ENCODE data around the gene IGFBP1. TPM values are rescaled to one million over a fixed set of nuclear protein-coding genes. Genes with fewer than 3 reads are reported as not detected.

Gene IGFBP1
- total and polyA plus RNA-seq, 9 of the 15 experiments (the other 6 are each of a cell fraction or from before 2014, with no cell fraction given) = not detected

DNA sequence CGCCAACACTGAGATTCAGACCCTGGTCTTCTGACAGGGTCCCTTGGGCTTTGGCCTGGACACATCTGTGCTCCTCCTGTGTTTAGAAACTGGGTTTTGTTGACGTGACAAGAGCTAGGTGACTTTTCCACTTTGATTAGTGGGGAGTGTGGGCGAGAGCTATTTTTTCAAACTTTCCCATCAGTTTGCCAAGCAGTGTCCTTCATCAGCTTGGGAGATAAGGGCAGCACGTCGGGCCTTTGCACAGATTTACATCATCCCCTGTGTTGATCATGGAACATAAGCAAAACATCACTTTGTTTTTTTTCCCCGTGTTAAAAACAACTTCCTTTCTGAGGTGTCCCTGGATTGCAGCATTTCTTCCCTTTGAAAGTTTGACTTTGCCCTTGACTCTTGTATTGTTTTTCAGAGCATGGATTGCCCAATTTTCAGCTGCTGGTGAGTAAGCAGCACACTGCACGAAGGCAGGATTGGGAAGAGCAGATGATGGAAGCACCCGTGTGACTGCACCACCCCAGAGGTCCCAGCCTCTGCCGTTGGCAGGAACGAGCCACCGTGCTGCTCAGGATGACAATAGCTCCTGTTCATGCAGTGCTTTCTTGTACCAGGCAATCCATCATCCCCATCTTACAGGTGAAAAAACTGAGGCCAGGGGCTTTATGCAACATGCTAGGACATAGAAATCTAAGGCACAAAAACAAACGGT lies 6.4 kb upstream of the IGFBP1 start:
- H3K27me3 ChIP-seq (ENCODE audit: control insufficient read depth in 2 of 2, insufficient read depth in 2 of 2, low read length in 2 of 2) = peaks cover 0 to 15% of the 10 kb centered on the region in 2 experiments; a peak in 1 of 5 replicates
- no peak for DNase-seq (ENCODE audit: extremely low read depth in 1 of 4, low spot score in 3 of 4)
- H3K4me1 ChIP-seq (replicated peaks in 1 of 2; ENCODE audit: control insufficient read depth in 2 of 2, insufficient read depth in 2 of 2, low read length in 2 of 2) = no peaks in the 10 kb centered on the region
- H3K4me2 ChIP-seq (ENCODE audit: insufficient read depth, low read length) = no peak overlapping the region
- no peaks in the 10 kb centered on the region for H4K20me1 ChIP-seq (replicated peaks; ENCODE audit: control insufficient read depth, insufficient read depth, low read length)
- no peaks in the 10 kb centered on the region for H3K36me3 ChIP-seq (ENCODE audit: control insufficient read depth, insufficient read depth, low read length)
- intact Hi-C loops (cut with micrococcal nuclease) (no loop called here), in situ Hi-C loops (cut with MboI) (no loop called here)
- H3K79me2 ChIP-seq (ENCODE audit: control insufficient read depth, insufficient read depth, low read length) = no peaks in the 10 kb centered on the region
- 2% methylated on average over 12 of the region's 12 CpGs for WGBS (ENCODE audit: insufficient coverage, low coverage, missing lambda C conversion rate)
- H3K9me3 ChIP-seq (replicated peaks; ENCODE audit: control insufficient read depth, insufficient read depth, low read depth, low read length) = no peaks in the 10 kb centered on the region
- POLR2A ChIA-PET = interaction anchor here (0.7 kb wide), 1 partner anchor 374 kb away, joined by 7 read pairs; no protein-coding TSS in a partner anchor
- no peak overlapping the region for H3K9ac ChIP-seq (ENCODE audit: insufficient read depth in 1 of 2, low read depth in 2 of 2, low read length in 2 of 2)
- CTCF ChIA-PET (ENCODE audit: low intra/inter-chr PET ratio) = no interaction called here
- TF ChIP-seq NR2C2 (CRISPR knock-in tag; IDR thresholded peaks at IDR 0.05) (no peak), NR2C2 (tag; IDR thresholded peaks at IDR 0.05) (peak; percentile 19; the same call in 1 of the 2 replicates), CEBPG (CRISPR knock-in tag; IDR thresholded peaks at IDR 0.05) (no peak), CEBPG (tag; conservative IDR thresholded peaks at IDR 0.05 in 1 of 2, IDR thresholded peaks at IDR 0.05 in 1 of 2) (peak in 1 of 2 experiments; percentile 86; a peak in 2 of 4 replicates), SAP30 (IDR thresholded peaks at IDR 0.05; ENCODE audit: borderline replicate concordance, insufficient read depth, low read depth, low read length, poor library complexity, severe bottlenecking) (no peak), RBM25 (IDR thresholded peaks at IDR 0.05; ENCODE audit: low read depth, low read length, severe bottlenecking) (peak; percentile 17)
- no peaks in the 10 kb centered on the region for H3K9me1 ChIP-seq (ENCODE audit: control insufficient read depth, insufficient read depth, low read length)
- H2AFZ ChIP-seq (ENCODE audit: low read depth, low read length) = no peak overlapping the region
- H3K27ac ChIP-seq (ENCODE audit: extremely low read depth, low read depth, low read length) = no peak overlapping the region
- BruUV-seq (replicated peaks) = no TSS peak
- no peak for ATAC-seq
- no peak overlapping the region for H3K4me3 ChIP-seq
- FAIRE-seq = no peak

Data from K562 (cell line).